Measurements from ENCODE around the gene NRP1. TPM values are rescaled to one million over a fixed set of nuclear protein-coding genes. Genes with fewer than 3 reads are reported as not detected.

Gene NRP1
- total and polyA plus RNA-seq, 8 donors, result 79.8 to 203 (median 164) TPM

GRCh38 chr10:33332183-33333065, 2.0 kb downstream of the NRP1 start:
- peaks cover 0 to 62% of the 10 kb centered on the region in 2 donors for H3K27me3 ChIP-seq
- no peak for TF ChIP-seq CTCF (IDR thresholded peaks at IDR 0.05)
- peak overlapping the region; percentile 65 to 76 for H3K4me3 ChIP-seq
- no peak for ATAC-seq
- peak overlapping the region; percentile 93 for H3K27ac ChIP-seq
- DNase-seq, result peak in 2 of 4 donors; percentile 76 to 81
- intact Hi-C loops (cut with DNase I), result loop anchor here in 1 of 2 donors (10.0 kb wide), 1 partner anchor 1302 kb away; no protein-coding TSS in a partner anchor
- no peaks in the 10 kb centered on the region for H3K9me3 ChIP-seq
- peaks cover 0 to 61% of the 10 kb centered on the region in 2 donors for H3K4me1 ChIP-seq
- peaks cover 0 to 12% of the 10 kb centered on the region in 2 donors for H3K36me3 ChIP-seq

- ATAC-seq (no peak), DNase-seq (no peak)
- Histone ChIP-seq H3K27me3 (peaks cover 0 to 51% of the 10 kb centered on the region in 2 donors), H3K27ac (peak overlapping the region; percentile 93), H3K4me1 (peaks cover 0 to 60% of the 10 kb centered on the region in 2 donors), H3K9me3 (no peaks in the 10 kb centered on the region), H3K4me3 (peak overlapping the region; percentile 65 to 76), H3K36me3 (peaks cover 0 to 12% of the 10 kb centered on the region in 2 donors)
- TF ChIP-seq CTCF (IDR thresholded peaks at IDR 0.05), result no peak
- intact Hi-C loops (cut with DNase I), result loop anchor here in 1 of 2 donors (10.0 kb wide), 1 partner anchor 1303 kb away; no protein-coding TSS in a partner anchor
Observed at GRCh38 chr10:33331379-33331694, 3.1 kb downstream of the NRP1 start.

GRCh38 chr10:33330543-33331378, 3.7 kb downstream of the NRP1 start:
- ATAC-seq, result peak; percentile 52
- Histone ChIP-seq H3K27me3 (peaks cover 0 to 45% of the 10 kb centered on the region in 2 donors), H3K4me3 (peak overlapping the region; percentile 65 to 76), H3K36me3 (peaks cover 0 to 12% of the 10 kb centered on the region in 2 donors), H3K4me1 (peaks cover 0 to 58% of the 10 kb centered on the region in 2 donors), H3K27ac (peak overlapping the region; percentile 93), H3K9me3 (no peaks in the 10 kb centered on the region)
- peak; percentile 66 to 91 (median 82) for DNase-seq
- peak; percentile 79 to 85 for TF ChIP-seq CTCF (IDR thresholded peaks at IDR 0.05)
- intact Hi-C loops (cut with DNase I), result loop anchor here in 1 of 2 donors (10.0 kb wide), 1 partner anchor 1304 kb away; no protein-coding TSS in a partner anchor

- Histone ChIP-seq H3K27ac (no peak overlapping the region), H3K36me3 (peaks cover 0 to 12% of the 10 kb centered on the region in 2 donors), H3K4me1 (peaks cover 0 to 47% of the 10 kb centered on the region in 2 donors), H3K4me3 (no peak overlapping the region), H3K27me3 (peaks cover 0 to 29% of the 10 kb centered on the region in 2 donors), H3K9me3 (no peaks in the 10 kb centered on the region)
- ATAC-seq (no peak), DNase-seq (no peak)
- intact Hi-C loops (cut with DNase I), result no loop called here
- no peak for TF ChIP-seq CTCF (IDR thresholded peaks at IDR 0.05)
Observed at GRCh38 chr10:33329178-33329577, 5.3 kb downstream of the NRP1 start.
